ENCODE results near the gene NCKAP5. TPM values are rescaled to one million over a fixed set of nuclear protein-coding genes. Genes with fewer than 3 reads are reported as not detected.

Gene NCKAP5
- polyA plus RNA-seq, 2 of the 4 experiments (the other 2 are of a cell fraction), result 3.0 to 4.1 TPM

DNA sequence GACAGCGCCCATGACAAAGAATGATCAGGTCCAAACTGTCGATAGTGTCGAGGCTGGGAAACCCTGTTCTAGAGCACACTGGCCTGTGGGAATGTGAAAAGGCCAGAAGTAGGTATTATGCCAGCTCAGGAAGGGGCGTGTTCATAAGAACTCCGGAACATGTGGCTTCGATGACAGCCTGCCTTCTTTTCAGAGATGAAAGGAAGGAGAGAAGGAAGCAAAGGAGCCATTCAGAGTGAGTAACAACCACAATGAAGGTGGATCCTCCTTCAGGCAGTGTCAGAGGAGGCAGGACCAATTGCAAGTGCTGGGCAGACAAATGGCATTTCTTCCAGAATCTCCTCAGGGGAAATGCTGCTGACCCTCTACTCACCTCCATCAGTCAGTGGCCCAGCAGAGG, 58.5 kb downstream of the NCKAP5 start:
- TF ChIP-seq ZSCAN20 (CRISPR knock-in tag; IDR thresholded peaks at IDR 0.05) (no peak), ELK1 (IDR thresholded peaks at IDR 0.05; ENCODE audit: low read depth, low read length) (no peak), SREBF2 (IDR thresholded peaks at IDR 0.05) (no peak), RFX5 (IDR thresholded peaks at IDR 0.05) (no peak), ESRRA (IDR thresholded peaks at IDR 0.05; ENCODE audit: borderline replicate concordance, low read length) (no peak), BHLHE40 (IDR thresholded peaks at IDR 0.05; ENCODE audit: low read depth, low read length) (no peak), RNF2 (IDR thresholded peaks at IDR 0.05; ENCODE audit: borderline replicate concordance, low read depth) (no peak), EHF (CRISPR knock-in tag; IDR thresholded peaks at IDR 0.05) (no peak)

DNA sequence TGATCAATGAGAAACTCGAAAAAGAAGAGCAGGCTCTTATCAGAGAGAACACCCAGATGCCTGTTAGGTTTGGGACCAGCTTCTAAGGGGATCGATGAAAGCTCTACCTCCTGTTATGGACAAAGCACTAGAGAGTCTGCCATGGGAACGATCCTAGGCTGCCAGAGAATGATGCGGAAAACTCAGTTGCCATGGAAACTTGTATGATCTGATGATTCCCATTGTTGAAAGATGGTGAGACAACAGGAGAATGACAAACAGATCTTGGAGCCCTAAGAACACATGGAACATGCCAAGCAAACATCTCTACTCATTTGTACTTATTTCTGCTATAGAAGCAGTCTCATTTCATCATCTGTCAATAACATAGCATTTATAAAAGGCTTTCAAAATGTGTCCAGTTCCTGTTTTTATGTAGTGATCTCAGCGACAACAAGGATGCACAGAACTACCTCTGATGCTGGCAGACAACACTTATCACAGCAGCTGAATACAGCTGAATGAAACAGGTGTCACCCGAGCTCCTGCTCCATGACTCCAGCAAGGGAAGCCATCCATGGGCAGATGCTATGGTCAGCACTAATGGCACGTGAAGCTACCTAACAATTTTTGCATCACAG, 59.6 kb downstream of the NCKAP5 start:
- ChIA-PET CTCF (interaction anchor here (1.1 kb wide), 2 partner anchors 10 to 11 kb away, joined by 3 to 6 read pairs; no protein-coding TSS in a partner anchor), POLR2A (no interaction called here)
- Histone ChIP-seq H3K9me3 (no peaks in the 10 kb centered on the region), H3K4me3 (no peak overlapping the region), H3K4me1 (peaks cover 14% of the 10 kb centered on the region), H3K27ac (no peak overlapping the region), H3K4me2 (no peak overlapping the region)
- DNase-seq (ENCODE audit: low read depth in 1 of 2, low spot score in 1 of 2) (no peak), ATAC-seq (no peak), FAIRE-seq (no peak)
- TF ChIP-seq MYC (IDR thresholded peaks at IDR 0.05; ENCODE audit: borderline replicate concordance, low read length) (no peak), ESRRA (IDR thresholded peaks at IDR 0.05; ENCODE audit: borderline replicate concordance, low read length) (no peak), JUN (IDR thresholded peaks at IDR 0.05) (no peak), MAFK (IDR thresholded peaks at IDR 0.05; ENCODE audit: partially characterized antibody) (no peak), HMGXB4 (CRISPR knock-in tag; IDR thresholded peaks at IDR 0.05; ENCODE audit: borderline replicate concordance) (no peak), RAD21 (conservative IDR thresholded peaks at IDR 0.05 in 1 of 2, IDR thresholded peaks at IDR 0.05 in 1 of 2) (no peak), POLR2A (IDR thresholded peaks at IDR 0.05; ENCODE audit: low read length) (no peak), HOXA7 (CRISPR knock-in tag; IDR thresholded peaks at IDR 0.05) (no peak), TFCP2L1 (CRISPR knock-in tag; IDR thresholded peaks at IDR 0.05) (no peak), POLR2AphosphoS2 (conservative IDR thresholded peaks at IDR 0.05; ENCODE audit: low read length) (no peak)
- TF ChIP-seq, protein P1, sequence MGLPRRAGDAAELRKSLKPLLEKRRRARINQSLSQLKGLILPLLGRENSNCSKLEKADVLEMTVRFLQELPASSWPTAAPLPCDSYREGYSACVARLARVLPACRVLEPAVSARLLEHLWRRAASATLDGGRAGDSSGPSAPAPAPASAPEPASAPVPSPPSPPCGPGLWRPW (IDR thresholded peaks at IDR 0.05), result no peak
- WGBS (ENCODE audit: missing lambda C conversion rate), result 35% methylated on average over 7 of the region's 7 CpGs

More for the DNA sequence above, 58.5 kb downstream of the NCKAP5 start:
- CTCF ChIA-PET, result interaction anchor here (0.9 to 1.1 kb wide), 3 partner anchors 9 to 11 kb away, joined by 3 to 6 read pairs (median 3); no protein-coding TSS in a partner anchor
- H3K9me3 ChIP-seq, result no peaks in the 10 kb centered on the region
- FAIRE-seq, result no peak
- no peak for ATAC-seq
- H3K4me3 ChIP-seq, result no peak overlapping the region
- WGBS (ENCODE audit: missing lambda C conversion rate), result 64% methylated on average over 6 of the region's 6 CpGs
- H3K4me2 ChIP-seq, result no peak overlapping the region
- POLR2A ChIA-PET, result no interaction called here
- peaks cover 6% of the 10 kb centered on the region; the same call in 2 of the 3 replicates for H3K4me1 ChIP-seq
- DNase-seq (ENCODE audit: low read depth in 1 of 2, low spot score in 1 of 2), result no peak
- H3K27ac ChIP-seq, result no peak overlapping the region

DNA sequence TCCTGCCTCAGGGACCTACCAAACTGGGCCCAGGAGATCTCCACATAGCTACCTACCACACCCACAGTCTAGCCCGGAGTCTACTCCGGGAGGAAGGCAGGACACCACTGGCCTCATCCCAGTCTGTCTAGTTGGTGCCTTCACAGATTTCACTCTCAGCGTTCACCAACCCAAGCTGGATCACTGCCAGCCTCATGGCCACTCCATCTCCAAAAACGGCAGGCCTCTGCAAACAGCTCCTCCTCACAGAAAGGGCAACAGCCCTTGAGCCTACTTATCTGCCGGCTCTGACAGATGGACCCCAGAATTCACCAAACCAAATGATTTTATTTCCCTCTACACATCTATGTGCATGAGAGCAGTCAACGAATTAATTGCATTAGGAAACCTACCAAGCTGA, 61.3 kb downstream of the NCKAP5 start:
- WGBS (ENCODE audit: missing lambda C conversion rate), result 55% methylated on average over 6 of the region's 6 CpGs
- FAIRE-seq (no peak), ATAC-seq (no peak), DNase-seq (ENCODE audit: low read depth in 1 of 2, low spot score in 1 of 2) (no peak)
- H3K27ac ChIP-seq, result no peak overlapping the region
- no peak overlapping the region for H3K4me3 ChIP-seq
- peaks cover 14% of the 10 kb centered on the region for H3K4me1 ChIP-seq
- TF ChIP-seq HEYL (CRISPR knock-in tag; IDR thresholded peaks at IDR 0.05) (no peak), REST (IDR thresholded peaks at IDR 0.05) (no peak), FOSB (CRISPR knock-in tag; IDR thresholded peaks at IDR 0.05) (no peak), NR3C1 (IDR thresholded peaks at IDR 0.05) (no peak)
- TF ChIP-seq, protein P2, sequence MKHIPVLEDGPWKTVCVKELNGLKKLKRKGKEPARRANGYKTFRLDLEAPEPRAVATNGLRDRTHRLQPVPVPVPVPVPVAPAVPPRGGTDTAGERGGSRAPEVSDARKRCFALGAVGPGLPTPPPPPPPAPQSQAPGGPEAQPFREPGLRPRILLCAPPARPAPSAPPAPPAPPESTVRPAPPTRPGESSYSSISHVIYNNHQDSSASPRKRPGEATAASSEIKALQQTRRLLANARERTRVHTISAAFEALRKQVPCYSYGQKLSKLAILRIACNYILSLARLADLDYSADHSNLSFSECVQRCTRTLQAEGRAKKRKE (CRISPR knock-in tag; IDR thresholded peaks at IDR 0.05; ENCODE audit: low read depth), result no peak
- POLR2A ChIA-PET, result no interaction called here
- H3K4me2 ChIP-seq, result no peak overlapping the region
- CTCF ChIA-PET, result no interaction called here
- no peaks in the 10 kb centered on the region for H3K9me3 ChIP-seq

Measured in A549 (cell line).